H1 (cell line): ENCODE data around the gene KAZALD1. TPM values are rescaled to one million over a fixed set of nuclear protein-coding genes. Genes with fewer than 3 reads are reported as not detected.

ENCODE experiments used
- CTCF ChIA-PET: fragments of 300-600 bp; sonication (Branson Sonifier 250); formaldehyde crosslinking; loops from one replicate; lab custom pipeline; 2021; ENCODE audit not compliant: partially characterized antibody; lab: Charles Lee
- POLR2A ChIA-PET: fragments of 300-600 bp; sonication (Branson Sonifier 250); formaldehyde crosslinking; loops from one replicate; lab custom pipeline; 2021; ENCODE audit warnings: inconsistent platforms; ENCODE audit not compliant: partially characterized antibody; lab: Charles Lee
- DNase-seq, 2 experiments: peaks; one replicate each; pipeline versions ENCODE4 v3.0.0 to v3.0.0-alpha.2; 2010 to 2022; ENCODE audit warnings: low spot score in 2 of 2, low read depth in 1 of 2, mixed read lengths in 1 of 2
- FAIRE-seq: peaks from 2 replicates; lab custom pipeline; 2011; peaks lifted over from hg19 to GRCh38; lab: Jason Lieb, UNC
- H2AFZ ChIP-seq: 2 replicates; pipeline ENCODE4 v1.8.1; 2012; ENCODE audit warnings: low read length, inconsistent platforms
- H2AK5ac ChIP-seq: 2 replicates; pipeline ENCODE4 v1.6.1; 2013; ENCODE audit warnings: low read depth, low read length
- H2BK120ac ChIP-seq: replicated peaks from 2 replicates; pipeline ENCODE3; 2013; ENCODE audit warnings: low read depth, low read length, inconsistent platforms
- H2BK12ac ChIP-seq: 2 replicates; pipeline ENCODE4 v1.6.1; 2013; ENCODE audit warnings: low read depth, low read length
- H2BK15ac ChIP-seq: 2 replicates; pipeline ENCODE4 v1.6.1; 2013; ENCODE audit warnings: low read length
- H2BK20ac ChIP-seq: 2 replicates; pipeline ENCODE4 v1.6.1; 2013; ENCODE audit warnings: low read length
- H2BK5ac ChIP-seq: 2 replicates; pipeline ENCODE4 v1.6.1; 2013; ENCODE audit warnings: low read depth, low read length
- H3K14ac ChIP-seq: 2 replicates; pipeline ENCODE4 v1.6.1; 2013; ENCODE audit warnings: inconsistent platforms; ENCODE audit not compliant: insufficient read length
- H3K18ac ChIP-seq: 2 replicates; pipeline ENCODE4 v1.6.1; 2013; ENCODE audit warnings: low read length; ENCODE audit errors: extremely low read depth
- H3K23ac ChIP-seq: 2 replicates; pipeline ENCODE4 v1.6.1; 2013; ENCODE audit warnings: inconsistent platforms; ENCODE audit not compliant: insufficient read length
- H3K23me2 ChIP-seq: 2 replicates; pipeline ENCODE4 v1.6.1; 2013; ENCODE audit warnings: low read depth, low read length
- H3K27ac ChIP-seq: 2 replicates; pipeline ENCODE4 v1.6.1; 2011; ENCODE audit warnings: low read depth, low read length, inconsistent platforms
- H3K27me3 ChIP-seq, 4 experiments: replicated peaks in 1 of 4; 1 replicate in 1 of 4; 2 replicates in 3 of 4; pipeline versions ENCODE4 v1.6.1 to v1.8.1; 2011 to 2013; ENCODE audit warnings: low read length in 3 of 4, mild to moderate bottlenecking in 3 of 4, inconsistent platforms in 2 of 4, mixed read lengths in 2 of 4, moderate library complexity in 1 of 4; ENCODE audit not compliant: control insufficient read depth in 3 of 4, insufficient read depth in 3 of 4; ENCODE audit errors: extremely low read depth in 1 of 4
- H3K36me3 ChIP-seq, 4 experiments: 2 replicates each; pipeline versions ENCODE4 v1.6.1 to v1.8.1; 2011 to 2013; ENCODE audit warnings: mild to moderate bottlenecking in 4 of 4, low read length in 3 of 4, moderate library complexity in 2 of 4, control low read depth in 1 of 4, inconsistent platforms in 1 of 4; ENCODE audit not compliant: insufficient read depth in 4 of 4, control insufficient read depth in 2 of 4
- H3K4ac ChIP-seq: replicated peaks from 2 replicates; pipeline ENCODE3; 2013; ENCODE audit warnings: low read length, low read depth, mixed read lengths, inconsistent platforms; ENCODE audit not compliant: insufficient read length
- H3K4me1 ChIP-seq, 4 experiments: replicated peaks in 1 of 4; 1 replicate in 1 of 4; 2 replicates in 3 of 4; pipeline versions ENCODE4 v1.6.1 to v1.8.1; 2011 to 2013; ENCODE audit warnings: low read length in 3 of 4, inconsistent platforms in 2 of 4, mixed read lengths in 1 of 4; ENCODE audit not compliant: insufficient read depth in 4 of 4, control insufficient read depth in 3 of 4
- H3K4me2 ChIP-seq, 2 experiments: 2 replicates each; pipeline versions ENCODE4 v1.6.1 to v1.8.1; 2011 to 2013; ENCODE audit warnings: low read depth in 2 of 2, low read length in 2 of 2, control low read depth in 1 of 2, inconsistent platforms in 1 of 2, mild to moderate bottlenecking in 1 of 2; ENCODE audit not compliant: insufficient read depth in 1 of 2
- H3K4me3 ChIP-seq, 4 experiments: fragments of 200-600, 300-600 bp in 1 of 4; sonication (generic), shearing (Covaris generic), sonication (Bioruptor Twin) in 1 of 4; 2 replicates each; pipeline versions ENCODE4 v1.5.1 to v1.8.1; 2011 to 2016; ENCODE audit warnings: low read length in 4 of 4, low read depth in 3 of 4, control low read depth in 2 of 4, inconsistent platforms in 2 of 4, mild to moderate bottlenecking in 2 of 4, mixed read lengths in 1 of 4, moderate library complexity in 1 of 4; ENCODE audit not compliant: insufficient read depth in 2 of 4; ENCODE audit errors: extremely low read depth in 1 of 4
- H3K56ac ChIP-seq: replicated peaks from 2 replicates; pipeline ENCODE3; 2013; ENCODE audit warnings: low read depth, mild to moderate bottlenecking, mixed read lengths, low read length, inconsistent platforms; ENCODE audit not compliant: insufficient read length
- H3K79me1 ChIP-seq: 2 replicates; pipeline ENCODE4 v1.6.1; 2013; ENCODE audit warnings: low read depth, low read length, control low read depth
- H3K79me2 ChIP-seq, 2 experiments: 2 replicates each; pipeline versions ENCODE4 v1.6.1 to v1.8.1; 2012 to 2013; ENCODE audit warnings: low read length in 2 of 2, mild to moderate bottlenecking in 2 of 2, inconsistent platforms in 1 of 2; ENCODE audit not compliant: insufficient read depth in 2 of 2, control insufficient read depth in 1 of 2
- H3K9ac ChIP-seq, 4 experiments: replicated peaks in 1 of 4; 1 replicate in 1 of 4; 2 replicates in 3 of 4; pipeline versions ENCODE4 v1.6.1 to v1.8.1; 2011 to 2013; ENCODE audit warnings: low read depth in 3 of 4, low read length in 3 of 4, control low read depth in 2 of 4, mild to moderate bottlenecking in 2 of 4, moderate library complexity in 2 of 4, inconsistent platforms in 1 of 4; ENCODE audit errors: extremely low read depth in 1 of 4
- H3K9me3 ChIP-seq, 2 experiments: 2 replicates each; pipeline versions ENCODE4 v1.6.1 to v1.8.1; 2012 to 2013; ENCODE audit warnings: mild to moderate bottlenecking in 2 of 2, moderate library complexity in 2 of 2, control low read depth in 1 of 2, inconsistent platforms in 1 of 2, low read depth in 1 of 2, low read length in 1 of 2, mixed read lengths in 1 of 2; ENCODE audit not compliant: insufficient read depth in 2 of 2
- H4K20me1 ChIP-seq, 2 experiments: replicated peaks in 1 of 2; 2 replicates each; pipeline versions ENCODE3 to v1.8.1; 2011 to 2013; ENCODE audit warnings: inconsistent platforms in 2 of 2, low read length in 2 of 2, mild to moderate bottlenecking in 1 of 2; ENCODE audit not compliant: insufficient read depth in 2 of 2, control insufficient read depth in 1 of 2
- H4K5ac ChIP-seq: 2 replicates; pipeline ENCODE4 v1.6.1; 2013; ENCODE audit warnings: low read length, low read depth, mixed read lengths, inconsistent platforms; ENCODE audit not compliant: insufficient read length
- H4K8ac ChIP-seq: 2 replicates; pipeline ENCODE4 v1.8.0; 2013; ENCODE audit warnings: mild to moderate bottlenecking, moderate library complexity, low read length, inconsistent platforms; ENCODE audit not compliant: insufficient read depth; ENCODE audit errors: extremely low read depth
- H4K91ac ChIP-seq: replicated peaks from 2 replicates; pipeline ENCODE3; 2013; ENCODE audit warnings: low read length, mixed read lengths, inconsistent platforms; ENCODE audit not compliant: insufficient read length
- GABPA ChIP-seq: IDR thresholded peaks from 2 replicates; pipeline ENCODE4 v1.6.1; 2011; ENCODE audit warnings: mild to moderate bottlenecking, low read length, moderate library complexity, borderline replicate concordance; ENCODE audit not compliant: insufficient read depth
- SIN3A ChIP-seq, 2 experiments: IDR thresholded peaks in 1 of 2; conservative IDR thresholded peaks in 1 of 2; 2 replicates each; pipeline ENCODE4 v1.6.1; 2011 to 2012; ENCODE audit warnings: low read length in 2 of 2, improper control_type of control experiment in 1 of 2, low read depth in 1 of 2, mild to moderate bottlenecking in 1 of 2
- TCF12 ChIP-seq: IDR thresholded peaks from 2 replicates; pipeline ENCODE4 v1.6.1; 2011; ENCODE audit warnings: low read depth, mild to moderate bottlenecking, low read length
- WGBS, 2 experiments: shearing (Covaris generic) in 1 of 2; methylation state at CpG; one replicate each; pipeline versions ENCODE4 v1.1.6 to v1.1.7; 2013 to 2015; ENCODE audit warnings: low lambda C conversion rate in 2 of 2, mixed read lengths in 2 of 2, inconsistent platforms in 1 of 2, low coverage in 1 of 2, missing lambda C conversion rate in 1 of 2; ENCODE audit not compliant: insufficient replicate concordance in 2 of 2, insufficient coverage in 1 of 2, insufficient read length in 1 of 2; ENCODE audit errors: extremely low coverage in 1 of 2, missing lambda C conversion rate in 1 of 2; 5-methylcytosine and 5-hydroxymethylcytosine counted together
- polyA plus RNA-seq, 7 experiments: library from polyadenylated mRNA; depleted of rRNA in 3 of 7; stranded (reverse) in 5 of 7; unstranded in 2 of 7; fragments of >200 nt in 5 of 7; fragments of 200-250 nt in 2 of 7; gene quantifications; 1 replicate in 5 of 7; 2 replicates in 1 of 7; 4 replicates in 1 of 7; pipeline versions ENCODE4 v1.2.1 to v1.2.3, GENCODE V29; 2011 to 2013; ENCODE audit warnings: missing spikeins in 2 of 7, mixed read lengths in 2 of 7
- total RNA-seq: library from RNA; stranded (reverse); fragmentation: NEBNext Ultra II Directional; extraction: Animal tissue kit (Norgen Biotek cat#: 25700); gene quantifications from 2 replicates; pipeline ENCODE4 v1.2.1, GENCODE V29; 2021

The KAZALD1 gene
- total and polyA plus RNA-seq, 2 of the 8 experiments (the other 6 are each of a cell fraction or from before 2014, with no cell fraction given) = 0.65 to 1.9 TPM

GRCh38 chr10:101056365-101057151, 5.2 kb upstream of the KAZALD1 start:
- peaks cover 7% of the 10 kb centered on the region; the same call in 1 of the 2 replicates for H3K23me2 ChIP-seq
- no peak overlapping the region for H3K27ac ChIP-seq
- TF ChIP-seq GABPA (no peak), TCF12 (no peak), SIN3A (conservative IDR thresholded peaks at IDR 0.05 in 1 of 2, IDR thresholded peaks at IDR 0.05 in 1 of 2; ENCODE audit: low read depth in 1 of 2, low read length in 2 of 2) (no peak)
- TF ChIP-seq, all 59 proteins: peak for 0
- no peak for DNase-seq
- H3K23ac ChIP-seq = no peak overlapping the region
- H3K79me1 ChIP-seq = no peaks in the 10 kb centered on the region; the same call in 1 of the 2 replicates
- no peak overlapping the region for H4K8ac ChIP-seq
- H2BK12ac ChIP-seq = no peak overlapping the region
- H4K5ac ChIP-seq = no peak overlapping the region
- WGBS, 2 experiments = 84% methylated on average over 4 of the region's 4 CpGs; no CpG with 5 or more reads in 1 of the 2 experiments
- peaks cover 0 to 6% (median 1%) of the 10 kb centered on the region in 4 experiments; a peak in 3 of 7 replicates for H3K4me1 ChIP-seq
- ChIA-PET CTCF (interaction anchor here (0.5 to 59.5 kb wide), 8 partner anchors 10 to 175 kb away, joined by 3 to 2176 read pairs (median 57); partner anchors contain the start of genes KAZALD1, PDZD7 and SFXN3), POLR2A (no interaction called here)
- H3K27me3 ChIP-seq = peaks cover under 1 to 10% (median 6%) of the 10 kb centered on the region in 4 experiments
- no peak overlapping the region for H2BK5ac ChIP-seq
- H2AFZ ChIP-seq = no peak overlapping the region
- peaks cover 9 to 12% of the 10 kb centered on the region in 2 experiments for H4K20me1 ChIP-seq
- H3K18ac ChIP-seq = no peak overlapping the region
- no peak overlapping the region for H4K91ac ChIP-seq
- H3K14ac ChIP-seq = no peak overlapping the region
- H3K79me2 ChIP-seq = peaks cover 0 to 3% of the 10 kb centered on the region in 2 experiments; a peak in 1 of 4 replicates
- FAIRE-seq = no peak
- no peak overlapping the region for H3K9ac ChIP-seq
- no peak overlapping the region for H3K56ac ChIP-seq
- H3K36me3 ChIP-seq = no peaks in the 10 kb centered on the region; a peak in 1 of 8 replicates
- no peaks in the 10 kb centered on the region for H3K9me3 ChIP-seq
- no peak overlapping the region for H2BK20ac ChIP-seq
- no peak overlapping the region for H3K4me3 ChIP-seq
- no peak overlapping the region for H2BK120ac ChIP-seq
- H3K4me2 ChIP-seq = no peak overlapping the region
- no peak overlapping the region for H2AK5ac ChIP-seq
- H3K4ac ChIP-seq = no peak overlapping the region
- H2BK15ac ChIP-seq = no peak overlapping the region
